ENCODE measurements around the gene ILDR1.

Gene ILDR1

GRCh38 chr3:121989943-121990342 is 32.1 kb downstream of the ILDR1 start:
- DNase-seq: no peak

GRCh38 chr3:121988146-121988545 is 33.9 kb downstream of the ILDR1 start:
- no peak for DNase-seq

GRCh38 chr3:121985846-121986245 is 36.2 kb downstream of the ILDR1 start:
- no peak for DNase-seq

- DNase-seq: no peak
These were observed 40.6 kb downstream of the ILDR1 start for GRCh38 chr3:121981473-121981872.

- no peak for DNase-seq
These were observed 41.6 kb downstream of the ILDR1 start for GRCh38 chr3:121980450-121980796.

GRCh38 chr3:121979734-121980449 is 42.2 kb downstream of the ILDR1 start:
- no peak for DNase-seq

- no peak for DNase-seq
These were observed 42.8 kb downstream of the ILDR1 start for GRCh38 chr3:121979246-121979645.

GRCh38 chr3:121976727-121977126 is 45.3 kb downstream of the ILDR1 start:
- no peak for DNase-seq

GRCh38 chr3:121975702-121976302 is 46.2 kb downstream of the ILDR1 start:
- no peak for DNase-seq

- DNase-seq: no peak
These were observed 47.4 kb downstream of the ILDR1 start for GRCh38 chr3:121974601-121975111.

GRCh38 chr3:121970047-121970446 is 52.0 kb downstream of the ILDR1 start:
- DNase-seq: no peak

GRCh38 chr3:121969631-121970030 is 52.4 kb downstream of the ILDR1 start:
- DNase-seq: no peak

GRCh38 chr3:121963608-121964007 is 58.4 kb downstream of the ILDR1 start:
- DNase-seq: no peak

GRCh38 chr3:121962443-121962842 is 59.6 kb downstream of the ILDR1 start:
- no peak for DNase-seq

GRCh38 chr3:121961283-121961682 is 60.8 kb downstream of the ILDR1 start:
- DNase-seq: no peak

GRCh38 chr3:121958801-121959200 is 63.2 kb downstream of the ILDR1 start:
- no peak for DNase-seq

GRCh38 chr3:121957674-121958415 is 64.2 kb downstream of the ILDR1 start:
- no peak for DNase-seq

- no peak for DNase-seq
These were observed 65.7 kb downstream of the ILDR1 start for GRCh38 chr3:121956363-121956762.

GRCh38 chr3:121951291-121951919 is 70.6 kb downstream of the ILDR1 start:
- DNase-seq: no peak

- no peak for DNase-seq
These were observed 73.4 kb downstream of the ILDR1 start for GRCh38 chr3:121948641-121949040.

- no peak for DNase-seq
These were observed 78.6 kb downstream of the ILDR1 start for GRCh38 chr3:121943431-121943830.

GRCh38 chr3:121942116-121942786 is 79.8 kb downstream of the ILDR1 start:
- no peak for DNase-seq

GRCh38 chr3:121941592-121941991 is 80.5 kb downstream of the ILDR1 start:
- DNase-seq: no peak
